ENCODE data around the gene ZFHX2. TPM values are rescaled to one million over a fixed set of nuclear protein-coding genes. Genes with fewer than 3 reads are reported as not detected.
A peak's percentile ranks its signal among the peaks of the same experiment; 100 is the strongest.

Gene ZFHX2
- total and polyA plus RNA-seq, 2 of the 4 experiments (the other 2 are of a cell fraction): 0.18 to 0.53 TPM

GRCh38 chr14:23523229-23524016 lies 28.1 kb downstream of the ZFHX2 start:
- no peak overlapping the region for H3K23ac ChIP-seq (ENCODE audit: low read depth, low read length)
- no peaks in the 10 kb centered on the region for H3K79me1 ChIP-seq (ENCODE audit: low read depth in 1 of 2, low read length in 2 of 2)
- ATAC-seq (ENCODE audit: low read depth): no peak
- intact Hi-C loops (cut with micrococcal nuclease) (no loop called here), in situ Hi-C loops (cut with MboI; ENCODE audit: low sequenced_read_pairs) (no loop called here), dilution Hi-C loops (cut with HindIII; ENCODE audit: low sequenced_read_pairs, unreplicated experiment) (no loop called here)
- H3K4me1 ChIP-seq (ENCODE audit: control insufficient read depth, insufficient read depth, low read length): no peaks in the 10 kb centered on the region
- H3K4ac ChIP-seq (ENCODE audit: low read depth, low read length): no peak overlapping the region
- no peak overlapping the region for H3K4me2 ChIP-seq (ENCODE audit: low read depth, low read length)
- ChIA-PET CTCF (interaction anchor here (0.6 kb wide), 1 partner anchor 224 kb away, joined by 5 read pairs; no protein-coding TSS in a partner anchor), POLR2A (ENCODE audit: unreplicated experiment) (no interaction called here)
- TF ChIP-seq ELK1 (IDR thresholded peaks at IDR 0.05; ENCODE audit: borderline replicate concordance, low read depth, low read length) (no peak), SMC3 (IDR thresholded peaks at IDR 0.05; ENCODE audit: low read depth, low read length) (no peak), BHLHE40 (IDR thresholded peaks at IDR 0.05; ENCODE audit: low read depth, low read length) (no peak), MAFK (IDR thresholded peaks at IDR 0.05; ENCODE audit: low read depth, low read length) (no peak), FOS (IDR thresholded peaks at IDR 0.05; ENCODE audit: low read depth, low read length) (no peak), RCOR1 (IDR thresholded peaks at IDR 0.05; ENCODE audit: insufficient replicate concordance, low read length) (no peak), RAD21 (IDR thresholded peaks at IDR 0.05; ENCODE audit: low read length) (no peak), MAZ (IDR thresholded peaks at IDR 0.05; ENCODE audit: borderline replicate concordance, low read depth, low read length) (no peak)
- TF ChIP-seq, protein P1, sequence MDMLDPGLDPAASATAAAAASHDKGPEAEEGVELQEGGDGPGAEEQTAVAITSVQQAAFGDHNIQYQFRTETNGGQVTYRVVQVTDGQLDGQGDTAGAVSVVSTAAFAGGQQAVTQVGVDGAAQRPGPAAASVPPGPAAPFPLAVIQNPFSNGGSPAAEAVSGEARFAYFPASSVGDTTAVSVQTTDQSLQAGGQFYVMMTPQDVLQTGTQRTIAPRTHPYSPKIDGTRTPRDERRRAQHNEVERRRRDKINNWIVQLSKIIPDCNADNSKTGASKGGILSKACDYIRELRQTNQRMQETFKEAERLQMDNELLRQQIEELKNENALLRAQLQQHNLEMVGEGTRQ (IDR thresholded peaks at IDR 0.05; ENCODE audit: low read depth, low read length): no peak
- TF ChIP-seq, protein P2, sequence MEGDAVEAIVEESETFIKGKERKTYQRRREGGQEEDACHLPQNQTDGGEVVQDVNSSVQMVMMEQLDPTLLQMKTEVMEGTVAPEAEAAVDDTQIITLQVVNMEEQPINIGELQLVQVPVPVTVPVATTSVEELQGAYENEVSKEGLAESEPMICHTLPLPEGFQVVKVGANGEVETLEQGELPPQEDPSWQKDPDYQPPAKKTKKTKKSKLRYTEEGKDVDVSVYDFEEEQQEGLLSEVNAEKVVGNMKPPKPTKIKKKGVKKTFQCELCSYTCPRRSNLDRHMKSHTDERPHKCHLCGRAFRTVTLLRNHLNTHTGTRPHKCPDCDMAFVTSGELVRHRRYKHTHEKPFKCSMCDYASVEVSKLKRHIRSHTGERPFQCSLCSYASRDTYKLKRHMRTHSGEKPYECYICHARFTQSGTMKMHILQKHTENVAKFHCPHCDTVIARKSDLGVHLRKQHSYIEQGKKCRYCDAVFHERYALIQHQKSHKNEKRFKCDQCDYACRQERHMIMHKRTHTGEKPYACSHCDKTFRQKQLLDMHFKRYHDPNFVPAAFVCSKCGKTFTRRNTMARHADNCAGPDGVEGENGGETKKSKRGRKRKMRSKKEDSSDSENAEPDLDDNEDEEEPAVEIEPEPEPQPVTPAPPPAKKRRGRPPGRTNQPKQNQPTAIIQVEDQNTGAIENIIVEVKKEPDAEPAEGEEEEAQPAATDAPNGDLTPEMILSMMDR (conservative IDR thresholded peaks at IDR 0.05; ENCODE audit: low read depth, low read length): no peak
- no peak overlapping the region for H3K9ac ChIP-seq (ENCODE audit: low read depth, low read length)
- H2BK120ac ChIP-seq (ENCODE audit: low read depth, low read length): no peak overlapping the region
- no peaks in the 10 kb centered on the region for H3K9me1 ChIP-seq (ENCODE audit: insufficient read depth, low read length)
- H2BK20ac ChIP-seq (ENCODE audit: low read depth, low read length): no peak overlapping the region
- no peaks in the 10 kb centered on the region; the same call in 1 of the 2 replicates for H3K27me3 ChIP-seq (ENCODE audit: control insufficient read depth, insufficient read depth, low read length)
- H2AK5ac ChIP-seq (ENCODE audit: low read depth, low read length): no peak overlapping the region
- no peak overlapping the region for H4K5ac ChIP-seq (ENCODE audit: low read depth, low read length)
- H4K8ac ChIP-seq (ENCODE audit: low read depth in 2 of 2, low read length in 2 of 2): no peak overlapping the region
- peak overlapping the region; percentile 0 for H2AK9ac ChIP-seq (replicated peaks; ENCODE audit: low read depth, low read length, poor library complexity)
- no peak overlapping the region for H2AFZ ChIP-seq (replicated peaks; ENCODE audit: low read length, poor library complexity)
- H3K14ac ChIP-seq (replicated peaks; ENCODE audit: low read depth, low read length): no peak overlapping the region
- H3K27ac ChIP-seq (ENCODE audit: insufficient read depth, low read length): no peak overlapping the region
- no peaks in the 10 kb centered on the region for H3K9me3 ChIP-seq (ENCODE audit: control insufficient read depth, insufficient read depth, low read length)
- no peak overlapping the region for H3K56ac ChIP-seq (ENCODE audit: extremely low read depth, insufficient read depth, low read length)
- H3K18ac ChIP-seq (ENCODE audit: low read depth, low read length): no peak overlapping the region
- no TSS peak for BruUV-seq (replicated peaks)
- H3K36me3 ChIP-seq (ENCODE audit: control insufficient read depth, insufficient read depth, low read length): no peaks in the 10 kb centered on the region
- 80% methylated on average over 10 of the region's 16 CpGs; no CpG with 5 or more reads in 1 of the 2 experiments for WGBS, 2 experiments (ENCODE audit: extremely low coverage in 2 of 2, insufficient read length in 1 of 2)
- H2BK15ac ChIP-seq (ENCODE audit: low read depth, low read length): no peak overlapping the region
- H3K4me3 ChIP-seq (ENCODE audit: insufficient read depth, low read depth, low read length): no peak overlapping the region
- H4K20me1 ChIP-seq (ENCODE audit: insufficient read depth, low read length): no peaks in the 10 kb centered on the region
- H2BK5ac ChIP-seq (ENCODE audit: low read depth, low read length, poor library complexity, severe bottlenecking): no peak overlapping the region
- no peak for DNase-seq
- H4K91ac ChIP-seq (ENCODE audit: insufficient read depth, low read depth, low read length): no peak overlapping the region
